Neural cell (in vitro differentiated cells): Measurements from ENCODE around the gene MARCHF6.

Experiments used
- EP300 ChIP-seq: fragments of 450-650 bp; conservative IDR thresholded peaks from 2 replicates; pipeline ENCODE4 v1.6.1; 2014; ENCODE audit warnings: antibody characterized with exemption, mild to moderate bottlenecking, moderate library complexity; ENCODE audit not compliant: poor library complexity, severe bottlenecking
- TF ChIP-seq, protein P1 (sequence below): fragments of 450-650 bp; IDR thresholded peaks from 2 replicates; pipeline ENCODE4 v1.5.1; 2014; ENCODE audit warnings: antibody characterized with exemption, mild to moderate bottlenecking, moderate library complexity; ENCODE audit not compliant: poor library complexity, severe bottlenecking

DNA sequence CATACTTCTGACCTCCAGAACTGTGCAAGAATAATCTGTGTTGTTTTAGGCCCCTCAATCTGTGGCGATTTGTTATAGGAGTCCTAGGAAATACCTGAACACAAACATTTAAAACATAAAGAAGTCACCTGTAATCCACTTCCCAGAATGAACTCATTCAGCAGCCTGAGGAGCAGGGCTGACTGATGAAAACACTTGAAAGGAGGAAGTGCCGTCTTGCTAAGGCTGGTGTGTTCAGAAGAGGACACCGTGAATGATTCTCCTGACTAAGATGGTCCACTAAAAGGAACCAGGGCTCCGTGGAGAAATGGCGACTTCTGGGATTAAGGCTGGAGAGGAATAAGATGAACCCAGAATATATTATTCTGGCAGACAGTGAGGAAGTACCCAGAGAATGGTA lies 18.7 kb upstream of the MARCHF6 start:
- TF ChIP-seq, protein P1, sequence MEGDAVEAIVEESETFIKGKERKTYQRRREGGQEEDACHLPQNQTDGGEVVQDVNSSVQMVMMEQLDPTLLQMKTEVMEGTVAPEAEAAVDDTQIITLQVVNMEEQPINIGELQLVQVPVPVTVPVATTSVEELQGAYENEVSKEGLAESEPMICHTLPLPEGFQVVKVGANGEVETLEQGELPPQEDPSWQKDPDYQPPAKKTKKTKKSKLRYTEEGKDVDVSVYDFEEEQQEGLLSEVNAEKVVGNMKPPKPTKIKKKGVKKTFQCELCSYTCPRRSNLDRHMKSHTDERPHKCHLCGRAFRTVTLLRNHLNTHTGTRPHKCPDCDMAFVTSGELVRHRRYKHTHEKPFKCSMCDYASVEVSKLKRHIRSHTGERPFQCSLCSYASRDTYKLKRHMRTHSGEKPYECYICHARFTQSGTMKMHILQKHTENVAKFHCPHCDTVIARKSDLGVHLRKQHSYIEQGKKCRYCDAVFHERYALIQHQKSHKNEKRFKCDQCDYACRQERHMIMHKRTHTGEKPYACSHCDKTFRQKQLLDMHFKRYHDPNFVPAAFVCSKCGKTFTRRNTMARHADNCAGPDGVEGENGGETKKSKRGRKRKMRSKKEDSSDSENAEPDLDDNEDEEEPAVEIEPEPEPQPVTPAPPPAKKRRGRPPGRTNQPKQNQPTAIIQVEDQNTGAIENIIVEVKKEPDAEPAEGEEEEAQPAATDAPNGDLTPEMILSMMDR, result no peak
- no peak for TF ChIP-seq EP300
